Mammary microvascular endothelial cell (primary cell): ENCODE data around the gene G3BP2. TPM values are rescaled to one million over a fixed set of nuclear protein-coding genes. Genes with fewer than 3 reads are reported as not detected.

Experiments used
- total RNA-seq: library from RNA; depleted of rRNA; stranded (reverse); fragments of >200 nt; gene quantifications from 2 replicates; pipeline ENCODE4 v1.2.3, GENCODE V29; 2015

G3BP2 gene
- 104 and 136 TPM in 2 replicates for total RNA-seq

DNA sequence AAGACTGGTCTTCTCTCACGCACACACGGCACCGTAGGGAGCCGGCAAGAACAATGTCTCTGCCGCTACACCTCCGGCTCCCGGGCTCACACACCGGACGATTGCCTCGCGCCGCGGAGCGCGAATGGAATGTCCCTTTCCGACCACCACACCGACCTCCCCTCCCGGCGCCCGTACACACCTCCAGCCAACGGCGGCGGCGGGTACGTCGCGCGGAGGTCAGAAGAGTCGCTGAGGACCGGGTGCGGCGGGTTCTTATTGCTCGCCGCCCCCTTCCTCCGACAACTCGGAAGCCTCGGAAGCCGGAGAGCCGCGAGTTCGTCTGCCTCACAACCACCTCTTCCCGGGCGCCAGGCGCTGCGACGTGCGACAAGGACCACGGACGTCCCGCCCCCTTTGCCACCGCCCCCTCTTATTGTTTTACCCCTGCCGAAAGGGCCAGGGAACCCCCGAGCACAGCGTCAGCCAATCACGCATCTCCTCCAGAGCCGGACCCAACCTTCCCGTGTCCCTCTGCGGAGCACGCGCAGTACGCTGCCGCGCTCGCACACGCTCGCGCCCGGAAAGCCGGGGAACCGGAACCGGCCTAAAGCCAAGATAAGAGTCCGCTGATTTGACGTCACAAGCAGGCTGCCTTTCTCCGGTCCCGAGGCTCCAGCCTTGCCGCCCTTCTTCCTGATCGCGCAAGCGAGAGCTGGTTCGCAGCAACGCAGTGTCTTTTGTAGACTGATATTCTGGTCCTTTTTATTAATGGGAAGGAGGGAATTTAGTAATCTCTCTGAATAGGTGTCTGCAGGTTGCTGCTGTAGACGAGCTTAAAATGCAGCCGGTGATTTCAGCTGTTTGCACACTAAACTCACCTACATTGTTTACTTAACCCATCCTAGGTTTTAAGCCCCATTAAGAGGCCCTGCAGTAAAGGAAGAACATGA lies at the start of gene G3BP2:
Gene G3BP2, minus strand, starts transcription at position 385 of the 932 bp plus-strand sequence. CDS start 11,386 bp downstream, outside the sequence.

DNA sequence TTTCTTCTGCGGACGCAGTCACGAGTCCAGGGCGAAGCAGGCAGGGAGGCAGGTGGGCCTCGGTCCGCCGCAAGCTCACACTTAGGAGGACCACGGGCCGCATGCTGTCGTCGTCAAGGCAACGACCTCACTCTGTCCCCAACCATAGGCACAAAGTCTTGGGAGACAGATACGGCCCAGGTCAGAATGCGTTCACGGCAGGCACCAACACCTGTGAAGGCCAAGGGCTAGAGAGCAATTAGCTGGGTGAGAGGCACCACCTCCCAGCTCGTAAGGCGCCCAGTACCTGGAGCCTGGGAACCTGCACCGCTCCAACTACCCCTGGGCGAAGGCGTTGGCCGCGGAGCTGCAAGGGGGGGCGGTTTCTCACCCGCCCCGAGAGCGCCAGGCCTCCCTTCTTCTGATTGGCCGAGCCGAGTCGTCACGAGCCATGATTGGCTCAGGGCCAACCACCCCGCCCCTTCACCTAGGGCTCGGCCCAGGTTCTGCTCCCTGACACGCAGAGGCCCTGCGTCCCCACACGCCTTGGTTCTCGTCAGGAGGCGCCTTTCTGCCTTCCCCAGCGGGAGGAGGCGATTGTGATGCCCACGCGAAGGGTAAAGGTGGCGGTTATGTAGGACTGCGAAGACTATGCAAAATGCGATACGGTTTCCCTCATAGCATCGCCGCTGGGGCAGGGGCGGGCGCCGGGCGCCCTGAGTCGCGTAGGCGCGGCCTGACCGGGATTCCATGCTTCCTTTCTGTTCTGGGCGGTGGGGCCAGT lies 42.9 kb downstream of the G3BP2 start, which contains the start of gene CDKL2:
Gene CDKL2, minus strand, starts transcription at position 355 of the 763 bp plus-strand sequence. CDS start 4,540 bp downstream, outside the sequence.

Other genes starting within 250 kb of the G3BP2 start
- gene RCHY1, start 159.0 kb downstream of the G3BP2 start, total RNA-seq: 11.7 and 15.7 TPM in 2 replicates
- 2.5 and 4.9 TPM in 2 replicates for gene THAP6, start 158.9 kb downstream of the G3BP2 start, total RNA-seq
- not detected in 2 replicates for gene ODAPH, start 117.3 kb downstream of the G3BP2 start, total RNA-seq
- gene CDKL2, start 42.9 kb downstream of the G3BP2 start, total RNA-seq: 0.15 TPM in 1 of 2 replicates, not detected in the other
- 47.6 and 52.8 TPM in 2 replicates for gene USO1, start 51.2 kb upstream of the G3BP2 start, total RNA-seq
- not detected in 2 replicates for gene PPEF2, start 229.0 kb upstream of the G3BP2 start, total RNA-seq